GM18517 (cell line): ENCODE measurements around the gene MON1A.
"Not testable (repeated sequence)": the region's sequence is repeated elsewhere in the genome, so short reads cannot be mapped to it uniquely, and the experiment has no call there.

ENCODE experiments used
- ATAC-seq: cut with Tn5 transposase; IDR thresholded peaks from one replicate; pipeline ENCODE4 v1.9.1; 2021; ENCODE audit warnings: mild to moderate bottlenecking, moderate library complexity; ENCODE audit not compliant: unreplicated experiment

MON1A gene

DNA sequence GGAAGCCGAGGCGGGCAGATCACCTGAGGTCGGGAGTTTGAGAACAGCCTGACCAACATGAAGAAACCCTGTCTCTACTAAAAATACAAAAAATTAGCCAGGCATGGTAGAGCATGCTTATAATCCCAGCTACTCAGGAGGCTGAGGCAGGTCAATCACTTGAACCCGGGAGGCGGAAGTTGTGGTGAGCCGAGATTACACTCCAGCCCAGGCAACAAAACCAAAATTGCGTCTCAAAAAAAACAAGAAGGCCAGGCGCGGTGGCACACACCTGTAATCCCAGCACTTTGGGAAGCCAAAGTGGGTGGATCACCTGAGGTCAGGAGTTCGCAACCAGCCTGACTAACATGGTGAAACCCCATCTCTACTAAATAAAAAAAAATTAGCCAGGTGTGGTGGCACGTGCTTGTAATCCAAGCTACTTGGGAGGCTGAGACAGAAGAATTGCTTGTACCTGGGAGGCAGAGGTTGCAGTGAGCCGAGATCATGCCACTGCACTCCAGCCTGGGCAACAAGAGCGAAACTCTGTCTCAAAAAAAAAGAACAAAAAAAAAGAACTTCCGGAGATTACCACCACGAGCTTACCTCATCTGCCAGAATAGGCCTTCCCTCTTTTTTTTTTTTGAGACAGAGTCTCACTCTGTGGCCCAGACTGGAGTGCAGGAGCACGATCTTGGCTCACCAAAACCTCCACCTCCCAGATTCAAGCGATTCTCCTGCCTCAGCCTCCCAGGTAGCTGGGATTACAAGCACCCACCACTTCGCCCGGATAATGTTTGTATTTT lies 11.6 kb downstream of the MON1A start:
- ATAC-seq: not testable (repeated sequence)

- no peak for ATAC-seq
These were observed 12.9 kb downstream of the MON1A start for GRCh38 chr3:49916686-49917085.

DNA sequence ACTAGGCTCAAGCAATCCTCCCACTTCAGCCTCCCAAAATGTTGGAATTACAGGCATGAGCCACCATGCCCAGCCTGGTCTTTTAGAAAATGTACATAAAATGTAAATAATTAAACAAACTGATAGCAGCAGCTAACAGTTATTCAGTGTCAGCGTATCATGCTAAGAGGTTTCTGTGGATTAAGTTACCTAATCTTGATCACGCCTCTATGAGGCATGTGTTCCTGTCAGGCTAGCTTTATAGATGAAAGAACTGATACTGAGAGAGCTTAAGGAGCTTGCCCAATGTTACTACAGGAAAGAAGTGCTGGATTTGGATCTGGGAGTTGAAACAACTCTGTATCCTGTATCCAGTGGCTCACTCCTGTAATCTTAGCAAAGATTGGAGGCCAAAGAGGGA lies 14.7 kb downstream of the MON1A start:
- no peak for ATAC-seq

- ATAC-seq: no peak
These were observed 16.7 kb downstream of the MON1A start for GRCh38 chr3:49912881-49913281.

DNA sequence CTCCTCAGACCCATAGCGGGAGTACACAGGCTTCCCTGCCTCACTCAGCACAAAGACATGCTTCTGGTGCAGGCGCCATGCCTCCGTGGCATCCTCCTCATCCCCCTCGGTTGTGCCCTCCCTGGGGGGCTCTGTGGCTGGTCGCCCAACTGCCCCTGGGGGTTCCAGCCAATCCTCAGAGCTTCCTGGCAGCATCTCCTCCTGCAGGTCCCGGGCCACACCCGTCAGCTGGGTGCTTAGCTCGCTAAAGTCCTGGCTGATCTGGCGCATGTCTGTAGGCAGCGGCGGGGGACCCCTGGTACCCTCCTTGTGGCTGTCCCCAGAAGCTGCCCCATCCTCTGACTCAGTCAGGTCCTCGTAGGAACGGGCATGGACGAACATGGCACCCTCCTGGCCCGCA lies 18.0 kb downstream of the MON1A start:
- no peak for ATAC-seq

DNA sequence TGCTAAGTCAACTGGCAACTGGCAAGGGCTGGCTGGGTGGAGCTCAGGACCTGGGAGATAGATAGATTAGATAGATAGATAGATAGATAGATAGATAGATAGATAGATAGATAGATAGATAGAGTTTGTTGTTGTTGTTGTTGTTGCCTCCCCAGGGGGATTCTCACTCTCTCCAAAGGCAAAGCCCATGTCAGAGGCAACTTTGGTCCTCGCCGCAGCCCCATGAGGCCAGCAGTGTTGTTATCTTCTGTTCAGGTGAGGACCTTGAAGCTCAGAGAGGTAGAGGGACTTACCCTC lies 18.5 kb downstream of the MON1A start:
- ATAC-seq: no peak

- no peak for ATAC-seq
These were observed 19.0 kb downstream of the MON1A start for GRCh38 chr3:49910409-49911123.

GRCh38 chr3:49908373-49909199 lies 21.0 kb downstream of the MON1A start:
- ATAC-seq: no peak

GRCh38 chr3:49906073-49906743 lies 23.4 kb downstream of the MON1A start:
- no peak for ATAC-seq

DNA sequence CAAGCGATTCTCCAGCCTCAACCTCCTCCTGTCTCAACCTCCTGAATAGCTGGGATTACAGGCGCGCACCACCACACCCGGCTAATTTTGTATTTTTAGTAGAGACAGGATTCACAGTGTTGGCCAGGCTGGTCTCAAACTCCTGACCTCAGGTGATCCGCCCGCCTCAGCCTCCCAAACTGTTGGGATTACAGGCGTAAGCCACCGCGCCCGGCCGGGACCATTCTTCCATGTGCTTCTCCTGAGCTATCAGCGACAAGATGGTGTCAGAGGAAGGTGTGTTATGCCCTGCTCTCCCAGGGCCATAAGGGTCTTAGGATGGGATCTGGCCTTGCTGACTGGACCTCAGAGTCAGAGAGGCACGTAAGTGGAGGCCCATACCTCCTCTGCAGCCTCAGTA lies 25.2 kb downstream of the MON1A start:
- not testable (repeated sequence) for ATAC-seq

DNA sequence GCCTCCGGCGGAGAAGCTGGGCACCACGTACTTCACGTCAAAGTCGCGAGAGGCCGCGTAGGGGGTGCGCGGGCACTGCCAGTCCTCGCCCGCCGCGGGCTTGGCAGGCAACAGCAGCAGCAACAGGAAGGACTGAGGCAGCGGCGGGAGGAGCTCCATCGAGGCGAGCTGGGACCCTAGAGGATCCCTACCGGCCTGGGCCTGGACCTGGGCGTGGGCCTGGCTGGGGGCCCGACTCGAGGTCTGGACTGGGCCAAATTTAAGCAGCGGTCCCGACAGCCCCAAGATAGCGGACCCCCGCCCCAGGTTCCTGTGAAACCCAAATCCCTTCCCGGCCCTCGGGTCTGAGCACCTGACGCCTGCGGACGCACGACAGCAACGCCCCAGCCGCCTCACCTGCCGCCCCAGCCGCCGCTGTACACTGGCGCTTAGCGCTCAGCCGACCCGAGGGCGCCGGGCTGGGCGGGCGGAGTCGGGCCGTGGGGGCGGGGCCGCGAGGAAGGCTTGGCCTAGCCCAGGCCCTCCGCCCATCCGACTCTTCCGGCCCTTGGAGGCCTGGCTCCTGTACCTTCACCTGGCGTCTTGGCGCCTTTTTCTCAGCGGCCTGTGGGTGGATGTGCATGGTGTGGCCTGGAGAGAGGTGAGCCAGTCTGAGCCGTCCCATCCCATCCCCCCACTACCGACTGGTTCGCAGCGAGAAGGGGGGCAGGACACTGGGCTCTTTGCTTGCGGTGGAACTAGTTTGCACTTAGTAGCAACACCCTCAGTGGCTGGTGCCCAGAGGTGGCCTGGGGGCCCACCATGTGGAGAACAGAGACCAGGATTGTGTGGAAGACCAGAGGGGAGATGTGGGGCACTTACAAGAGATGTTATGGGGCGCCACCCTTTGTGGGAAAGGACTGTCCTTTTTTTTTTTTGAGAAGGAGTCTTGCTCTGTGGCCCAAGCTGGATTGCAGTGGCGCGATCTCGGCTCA lies 25.9 kb downstream of the MON1A start, which contains the start of gene MST1R:
Gene MST1R (minus strand): TSS at position 423 of the 974 bp plus-strand sequence. CDS start 264 bp downstream, at position 159.
- ATAC-seq: no peak

GRCh38 chr3:49902511-49903345 lies 26.9 kb downstream of the MON1A start:
- no peak for ATAC-seq

DNA sequence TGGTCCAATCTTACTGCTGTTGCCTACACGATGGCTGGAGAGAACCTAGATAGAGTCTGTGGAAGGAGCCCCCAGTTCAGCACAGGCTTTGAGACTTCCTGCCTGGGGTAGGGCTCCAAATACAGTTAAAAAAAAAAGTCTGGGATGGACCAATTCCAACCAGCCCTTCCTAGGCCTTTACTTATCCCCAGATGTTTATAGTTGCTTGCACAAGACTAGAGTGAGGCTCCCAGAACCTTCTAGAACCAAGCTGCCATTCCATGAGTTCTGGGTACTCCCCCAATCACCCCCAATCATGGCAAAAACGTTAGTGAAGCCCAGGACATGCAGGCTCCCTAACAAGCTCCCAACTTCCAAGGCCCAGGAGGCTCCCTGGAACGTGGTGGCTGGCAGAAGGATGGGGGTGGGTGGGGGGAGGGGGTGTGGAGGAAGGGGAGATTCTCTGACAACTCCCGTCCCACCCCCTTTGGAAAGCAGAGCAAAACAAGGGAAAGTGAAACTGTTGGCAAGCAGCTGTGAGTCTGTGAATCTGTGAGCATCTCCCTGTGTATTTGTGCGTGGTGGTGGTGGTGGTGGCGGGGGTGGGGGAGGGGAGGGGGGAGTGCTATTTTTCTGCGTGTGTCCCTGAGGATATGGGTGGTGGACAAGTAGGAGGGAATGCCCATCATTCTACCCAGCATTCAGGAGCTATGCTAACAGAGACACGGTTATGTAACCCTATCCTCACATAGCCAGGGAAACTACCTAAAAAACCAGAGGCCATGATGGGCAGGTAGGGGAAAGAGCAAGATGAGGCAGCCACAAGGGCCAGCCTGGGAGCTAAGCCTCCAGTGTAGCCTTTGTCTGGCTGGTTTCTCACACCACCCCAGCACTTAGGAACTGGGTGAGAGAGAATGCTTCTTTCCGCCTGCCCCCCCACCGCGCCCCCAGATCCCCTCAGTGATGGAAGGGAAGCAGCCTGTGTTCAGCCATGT lies 28.0 kb downstream of the MON1A start:
- ATAC-seq: no peak

DNA sequence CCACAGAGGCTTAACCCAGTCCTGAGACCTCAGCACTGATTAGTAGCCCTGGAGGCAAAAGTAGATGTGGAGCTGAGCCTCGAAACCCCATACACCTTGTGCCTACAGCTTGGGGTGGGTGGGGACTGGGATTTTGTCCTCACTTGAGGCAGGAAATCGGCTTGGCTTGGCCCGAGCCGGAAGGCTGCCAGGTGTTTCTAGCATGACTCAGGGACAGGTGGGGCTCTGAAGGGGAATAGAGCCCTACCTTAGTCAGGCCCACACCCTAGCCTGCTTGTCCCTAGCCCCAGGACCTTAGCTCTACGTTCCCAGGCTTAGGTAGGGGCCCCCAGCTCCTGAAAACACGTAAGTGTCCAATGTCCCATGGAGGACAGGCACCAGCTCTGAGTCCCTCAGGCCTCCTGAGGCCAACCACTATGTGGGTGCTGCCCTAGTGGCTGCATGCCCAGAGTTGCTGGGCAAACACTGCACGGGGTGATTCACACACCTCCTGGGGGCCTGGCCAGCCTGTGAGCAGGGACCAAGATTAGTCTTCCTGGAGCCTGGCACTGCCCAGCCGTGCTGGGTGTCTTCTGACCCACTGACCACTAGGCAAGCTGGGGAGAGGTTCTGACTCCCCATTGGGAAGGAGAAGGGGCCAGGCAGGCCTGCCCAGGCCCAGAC lies 29.0 kb downstream of the MON1A start:
- ATAC-seq: no peak

DNA sequence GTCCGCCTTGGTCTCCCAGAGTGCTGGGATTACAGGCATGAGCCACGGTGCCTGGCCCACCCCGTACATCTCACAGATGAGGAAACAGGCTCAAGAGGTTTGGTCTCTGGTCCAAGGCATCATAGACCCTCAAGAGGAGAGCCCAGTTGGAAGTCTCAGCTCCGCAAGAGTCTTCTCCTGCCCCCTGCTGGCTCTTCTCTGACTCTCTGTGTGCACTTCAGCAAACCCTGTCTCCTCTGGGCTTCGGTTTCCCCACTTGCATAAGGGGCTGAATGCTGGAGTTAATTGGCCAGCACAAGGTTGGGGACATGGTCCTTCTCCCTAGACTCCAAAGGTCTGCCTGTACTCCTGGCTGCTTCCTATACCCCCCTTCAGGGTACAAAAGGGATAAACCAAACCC lies 29.8 kb downstream of the MON1A start:
- ATAC-seq: no peak

- no peak for ATAC-seq
These were observed 30.6 kb downstream of the MON1A start for GRCh38 chr3:49898991-49899390.

- no peak for ATAC-seq
These were observed 33.3 kb downstream of the MON1A start for GRCh38 chr3:49896345-49896744.
